D721Med (cell line): ENCODE measurements around the gene SLC25A40.
"Not testable (repeated sequence)": the region's sequence is repeated elsewhere in the genome, so short reads cannot be mapped to it uniquely, and the experiment has no call there.

Source experiments
- DNase-seq: peaks from one replicate; pipeline ENCODE4 v3.0.0; 2011; ENCODE audit warnings: low spot score; ENCODE audit not compliant: insufficient read length
- FAIRE-seq: peaks from 2 replicates; lab custom pipeline; 2011; peaks lifted over from hg19 to GRCh38; lab: Jason Lieb, UNC
- CTCF ChIP-seq: IDR thresholded peaks from 2 replicates; pipeline ENCODE4 v1.5.1; 2012; ENCODE audit warnings: mild to moderate bottlenecking, control low read depth; ENCODE audit not compliant: insufficient read depth; ENCODE audit errors: missing control alignments

The SLC25A40 gene

GRCh38 chr7:87876869-87877234, 692 bp upstream of the SLC25A40 start:
- FAIRE-seq (no peak), DNase-seq (no peak)

GRCh38 chr7:87875151-87876039, 765 bp downstream of the SLC25A40 start:
- no peak for TF ChIP-seq CTCF
- DNase-seq = peak; percentile 19

More at GRCh38 chr7:87876869-87877234, 692 bp upstream of the SLC25A40 start:
- no peak for TF ChIP-seq CTCF

GRCh38 chr7:87874066-87874465, 2.1 kb downstream of the SLC25A40 start:
- no peak for FAIRE-seq
- no peak for DNase-seq
- TF ChIP-seq CTCF = no peak

More at GRCh38 chr7:87875151-87876039, 765 bp downstream of the SLC25A40 start:
- no peak for FAIRE-seq

GRCh38 chr7:87873328-87873727, 2.8 kb downstream of the SLC25A40 start:
- FAIRE-seq = not testable (repeated sequence)

GRCh38 chr7:87872346-87872745, 3.8 kb downstream of the SLC25A40 start:
- TF ChIP-seq CTCF = no peak
- no peak for DNase-seq
- no peak for FAIRE-seq

More at GRCh38 chr7:87873328-87873727, 2.8 kb downstream of the SLC25A40 start:
- DNase-seq = not testable (repeated sequence)

GRCh38 chr7:87870471-87870870, 5.7 kb downstream of the SLC25A40 start:
- FAIRE-seq (no peak), DNase-seq (no peak)
- no peak for TF ChIP-seq CTCF

- FAIRE-seq, DNase-seq: not testable (repeated sequence)
Observed at GRCh38 chr7:87866533-87866932, 9.6 kb downstream of the SLC25A40 start.

GRCh38 chr7:87866089-87866488, 10.1 kb downstream of the SLC25A40 start:
- DNase-seq (no peak), FAIRE-seq (no peak)
- no peak for TF ChIP-seq CTCF
